NCI-H1048 (cell line): ENCODE measurements around the gene ABHD16A.

Experiments used
- DNase-seq: peaks from one replicate; lab custom pipeline; 2025; lab: John Stamatoyannopoulos, UW

The ABHD16A gene

GRCh38 chr6:31730631-31731086, 27.5 kb upstream of the ABHD16A start:
- no peak for DNase-seq

DNA sequence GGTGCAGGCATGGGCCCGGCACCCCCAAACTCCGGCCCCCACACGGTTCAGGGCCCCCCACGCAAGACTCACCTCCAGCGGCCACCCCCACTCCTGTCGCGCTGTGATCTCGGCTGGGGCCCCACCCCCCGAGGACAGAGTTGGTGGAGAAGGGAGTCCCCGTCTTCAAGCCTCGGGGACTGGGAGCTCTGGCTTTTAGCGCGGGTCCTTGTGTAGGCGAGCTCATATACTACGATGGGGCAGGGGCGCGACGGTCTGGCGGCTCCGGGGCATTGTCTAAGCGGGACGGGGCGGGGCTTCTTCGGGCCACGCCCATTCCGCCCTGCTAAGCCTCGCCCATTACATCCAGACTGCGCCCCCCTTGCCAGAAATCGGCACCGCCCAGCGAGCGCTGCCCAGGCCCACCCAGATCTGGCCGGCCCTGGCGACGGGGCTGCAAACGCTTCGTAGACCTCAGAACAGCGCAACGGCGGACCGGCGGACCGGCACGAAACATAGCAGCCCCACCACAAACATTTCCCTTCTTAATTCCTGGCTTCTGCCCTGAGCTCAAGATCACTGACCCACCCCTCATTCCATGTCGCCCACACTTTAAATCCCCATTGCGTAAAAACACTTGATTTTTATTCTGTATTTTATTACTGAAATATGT, 27.0 kb upstream of the ABHD16A start:
- DNase-seq: peak; percentile 68

- DNase-seq: peak; percentile 12
These were observed 26.4 kb upstream of the ABHD16A start for GRCh38 chr6:31729515-31729978.

DNA sequence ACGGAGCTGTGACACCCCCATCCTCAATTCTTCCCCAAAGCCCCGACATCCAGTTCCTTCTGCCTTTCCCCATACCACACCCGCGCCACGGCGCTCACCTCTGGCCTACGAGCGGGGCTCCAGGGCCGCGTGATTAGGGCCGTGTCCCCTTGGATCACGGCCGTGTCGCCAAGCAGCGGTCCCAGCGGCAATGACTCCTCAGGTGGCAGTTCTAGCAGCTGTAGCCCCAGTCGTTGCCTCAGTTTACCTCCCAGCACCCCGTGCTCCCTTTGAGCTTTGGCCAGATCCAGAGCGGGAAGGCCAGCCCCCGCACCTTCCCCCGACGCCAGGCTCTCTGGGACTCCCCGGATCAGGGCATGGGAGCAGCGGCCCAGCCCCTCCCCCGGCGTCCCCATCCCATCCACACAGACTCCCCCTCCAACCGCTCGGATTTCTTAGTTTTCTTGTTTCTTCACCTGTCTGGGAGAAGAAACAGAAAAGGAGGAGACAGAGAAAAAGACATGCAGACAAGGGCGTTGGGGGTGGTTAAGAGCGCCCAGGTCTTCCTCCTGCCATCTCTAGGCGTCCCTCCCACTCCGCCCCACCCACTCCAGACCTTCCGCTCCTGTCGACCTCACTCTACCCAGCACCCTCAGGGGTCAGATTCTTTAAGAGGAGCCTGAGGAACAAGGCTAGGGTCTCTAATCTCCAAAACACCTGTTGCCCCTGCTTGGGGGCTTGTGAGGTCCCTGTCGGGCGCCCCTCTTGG, 25.8 kb upstream of the ABHD16A start, which contains the start of gene DDAH2:
Gene DDAH2 (minus strand): TSS at position 533 of the 748 bp plus-strand sequence. CDS start 138 bp downstream, at position 395.
- DNase-seq: no peak

GRCh38 chr6:31727717-31728671, 24.9 kb upstream of the ABHD16A start:
- no peak for DNase-seq

- DNase-seq: no peak
These were observed 24.1 kb upstream of the ABHD16A start for GRCh38 chr6:31727034-31727716.

DNA sequence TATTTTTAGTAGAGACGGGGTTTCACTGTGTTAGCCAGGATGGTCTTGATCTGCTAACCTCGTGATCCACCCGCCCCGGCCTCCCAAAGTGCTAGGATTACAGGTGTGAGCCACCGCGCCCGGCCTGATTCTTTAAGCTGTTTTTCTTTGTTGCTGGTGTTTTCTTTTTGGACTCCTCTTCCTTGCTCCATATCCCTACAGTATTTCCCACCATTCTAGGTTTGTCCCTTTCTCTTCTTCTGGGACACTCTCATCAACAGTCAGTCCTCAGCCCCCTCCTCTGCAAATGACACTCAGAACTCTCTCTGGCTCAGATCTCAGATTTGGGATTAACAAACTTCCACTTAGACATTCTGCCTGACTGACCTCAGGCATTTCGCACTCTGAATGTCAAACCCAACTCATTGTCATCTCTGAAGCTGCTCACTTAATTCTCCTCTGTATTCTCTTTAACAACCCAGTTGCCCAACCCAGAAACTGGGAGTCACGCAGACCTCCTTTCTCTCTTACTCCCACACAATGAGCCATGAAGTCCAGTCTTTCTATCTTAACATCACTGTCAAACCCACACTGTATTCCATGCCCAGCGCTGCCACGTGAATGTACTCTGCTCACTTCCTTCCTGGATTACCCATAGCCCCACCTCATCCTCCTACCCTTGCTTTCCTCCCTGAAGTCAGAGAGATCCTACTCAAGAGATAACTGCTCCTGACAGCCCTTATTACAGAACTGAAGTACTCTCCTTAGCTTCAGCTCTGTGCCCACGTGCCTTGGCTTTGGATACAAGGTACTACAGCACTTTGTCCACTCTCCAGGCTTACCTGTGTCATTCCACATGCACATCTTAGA, 22.6 kb upstream of the ABHD16A start:
- DNase-seq: no peak

DNA sequence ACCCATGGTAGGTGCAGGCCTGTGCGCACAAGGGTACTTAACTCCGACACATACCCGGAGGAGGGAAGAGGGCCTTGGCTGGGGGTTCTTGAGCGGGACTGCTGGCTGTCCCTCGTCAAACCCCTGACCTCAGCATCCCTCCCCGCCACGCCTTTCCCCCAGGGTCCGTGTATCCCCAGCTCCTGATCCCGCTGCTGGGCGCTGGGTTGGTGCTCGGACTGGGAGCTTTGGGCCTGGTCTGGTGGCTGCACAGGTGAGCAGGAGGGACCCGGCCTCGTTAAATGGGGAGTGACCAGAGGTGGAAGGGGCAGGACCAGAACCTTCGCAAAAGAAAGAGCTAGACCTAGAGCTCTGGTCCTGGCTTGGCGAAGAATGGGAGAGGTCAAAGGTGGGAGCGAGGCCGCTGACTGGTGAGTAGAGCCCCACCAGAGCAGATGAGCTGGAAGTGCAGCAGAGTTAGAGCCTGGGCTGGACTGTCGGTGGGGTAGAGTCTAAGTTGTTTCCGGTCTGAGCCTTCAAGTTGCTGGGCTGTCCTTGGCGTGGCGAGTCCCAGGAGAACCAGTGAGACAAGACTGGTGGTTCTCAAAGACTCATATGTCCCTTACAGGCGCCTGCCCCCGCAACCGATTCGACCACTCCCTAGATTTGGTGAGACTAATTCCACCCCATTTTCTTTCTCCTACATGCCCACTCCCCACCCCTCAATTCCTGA, 21.0 kb upstream of the ABHD16A start:
- no peak for DNase-seq

GRCh38 chr6:31723245-31723979, 20.3 kb upstream of the ABHD16A start, which contains the start of gene MPIG6B:
Gene MPIG6B (plus strand): TSS chr6:31723373. CDS start chr6:31723384, 11 bp downstream.
- no peak for DNase-seq

DNA sequence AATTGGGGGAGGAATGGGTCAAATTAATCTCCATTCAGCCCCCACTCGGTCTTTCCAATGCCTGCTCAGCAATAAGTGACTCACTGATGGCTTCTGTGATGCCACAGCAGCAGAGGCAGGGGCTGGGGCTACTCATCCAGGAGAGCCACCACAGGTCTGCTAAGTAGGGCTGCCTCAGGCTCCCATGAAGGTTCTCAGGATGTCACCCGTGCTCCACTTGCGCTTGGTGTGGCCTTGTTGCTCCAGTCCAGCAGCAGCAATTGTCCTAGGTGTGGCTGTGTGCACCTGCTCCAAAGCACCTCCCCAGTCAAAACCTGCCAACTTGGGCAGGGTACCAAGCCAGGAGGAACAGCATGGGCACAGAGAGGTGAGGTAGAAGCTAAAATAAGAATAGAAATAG, 19.0 kb upstream of the ABHD16A start:
- DNase-seq: no peak

DNA sequence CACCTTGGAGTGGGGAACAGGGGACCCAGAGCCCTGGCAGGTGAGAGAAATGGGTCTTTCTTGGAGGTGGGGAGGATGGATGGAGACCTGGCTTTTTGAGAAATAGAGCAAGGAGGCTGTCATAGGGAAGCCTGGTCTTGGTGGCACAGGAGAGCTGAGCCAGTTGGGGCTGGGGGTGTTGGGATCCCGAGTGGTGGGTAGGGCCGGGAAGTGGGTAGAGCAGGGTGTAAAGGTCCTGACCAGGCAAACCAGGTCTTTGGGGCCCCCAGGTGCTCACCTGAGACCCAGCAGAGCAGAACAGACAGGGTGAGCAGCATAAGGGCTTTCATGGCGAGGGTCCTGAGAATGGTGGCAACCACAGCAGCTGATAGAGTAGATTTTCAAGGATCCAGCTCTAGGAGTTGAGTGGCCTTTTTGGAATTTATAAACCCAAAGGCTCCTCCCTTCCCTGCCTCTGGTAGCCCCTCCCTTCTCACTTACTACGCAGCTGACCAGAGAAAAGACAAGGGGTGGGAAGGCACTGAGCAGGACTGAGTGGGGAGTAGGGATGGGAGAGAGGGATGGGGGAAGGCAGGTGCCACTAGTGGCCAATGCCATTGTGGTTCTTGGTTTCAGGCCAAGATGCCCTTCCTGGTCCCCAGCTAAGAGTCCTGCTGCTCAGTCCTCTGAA, 18.4 kb upstream of the ABHD16A start, which contains the start of gene LY6G6C:
Gene LY6G6C (minus strand): TSS at position 396 of the 670 bp plus-strand sequence. CDS start 67 bp downstream, at position 329.
- no peak for DNase-seq

DNA sequence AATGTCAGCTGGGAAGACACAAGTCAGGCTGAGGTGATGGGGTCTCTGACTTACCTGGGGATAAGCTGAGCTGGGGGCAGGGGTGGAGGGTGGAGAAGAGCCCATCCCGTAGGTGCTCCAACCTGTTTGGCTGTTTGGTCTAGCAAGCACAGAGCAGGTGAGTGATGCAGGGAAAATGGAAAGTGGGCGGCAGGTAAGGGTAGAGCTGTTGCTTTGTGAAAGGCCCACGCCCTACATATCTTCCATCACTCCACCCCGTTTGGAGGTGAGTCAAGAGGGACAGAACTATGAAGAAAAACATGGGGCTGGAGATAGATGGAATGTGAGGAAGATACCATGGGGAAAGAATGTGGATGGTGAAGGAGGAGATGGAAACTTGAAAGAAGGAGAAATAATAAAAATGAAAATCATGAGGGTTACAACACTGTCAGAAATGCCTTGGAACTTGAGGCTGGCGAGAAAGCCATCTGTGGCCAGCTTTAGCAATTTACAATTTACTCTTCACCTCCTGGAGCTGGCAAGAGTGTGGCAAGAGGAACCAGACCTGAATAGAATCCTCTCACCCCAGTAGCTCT, 17.2 kb upstream of the ABHD16A start:
- DNase-seq: no peak

GRCh38 chr6:31719001-31719400, 15.9 kb upstream of the ABHD16A start:
- DNase-seq: no peak

GRCh38 chr6:31718265-31718664, 15.1 kb upstream of the ABHD16A start:
- DNase-seq: no peak

- no peak for DNase-seq
These were observed 14.5 kb upstream of the ABHD16A start for GRCh38 chr6:31717499-31718222.

GRCh38 chr6:31715022-31715958, 12.2 kb upstream of the ABHD16A start, which contains the start of gene LY6G6D:
Gene LY6G6D (plus strand): TSS chr6:31715348. CDS start chr6:31715356, 8 bp downstream.
- no peak for DNase-seq
